Stomach (tissue), 4 donors: ENCODE results near the gene DEPDC1B.
"Not testable (repeated sequence)": the region's sequence is repeated elsewhere in the genome, so short reads cannot be mapped to it uniquely, and the experiment has no call there.

ENCODE experiments used
- EP300 ChIP-seq: sonication (generic); formaldehyde crosslinking; IDR thresholded peaks from one replicate; pipeline ENCODE4 v1.6.1; 2017; ENCODE audit warnings: antibody characterized with exemption
- POLR2AphosphoS5 ChIP-seq, 3 donors: sonication (generic); formaldehyde crosslinking; IDR thresholded peaks; one replicate each; pipeline ENCODE4 v1.6.1; 2016; ENCODE audit warnings: antibody characterized with exemption in 3 of 3

- TF ChIP-seq EP300; POLR2AphosphoS5 (IDR thresholded peaks at IDR 0.05): not testable (repeated sequence)
Measured at GRCh38 chr5:60682007-60682406, 18.0 kb downstream of the DEPDC1B start.
